HEK293T (cell line): ENCODE results near the gene MAML1.
A peak's percentile ranks its signal among the peaks of the same experiment; 100 is the strongest.

Experiments used
- CTCF ChIA-PET: fragments of 350-600 bp; formaldehyde crosslinking; extraction: SDS; loops from one replicate; lab custom pipeline; 2021; ENCODE audit warnings: antibody characterized with exemption, inconsistent platforms; lab: Yijun Ruan, JAX
- POLR2A ChIA-PET: fragments of 350-600 bp; formaldehyde crosslinking; extraction: SDS; loops from one replicate; lab custom pipeline; 2020; ENCODE audit warnings: antibody characterized with exemption, inconsistent platforms; lab: Yijun Ruan, JAX
- DNase-seq: peaks from one replicate; pipeline ENCODE4 v3.0.0; 2012; ENCODE audit warnings: mixed read lengths; ENCODE audit errors: extremely low spot score
- ARNT ChIP-seq: fragments of 450-650 bp; IDR thresholded peaks from 2 replicates; pipeline ENCODE4 v1.6.1; 2017; ENCODE audit warnings: mild to moderate bottlenecking
- BHLHE40 ChIP-seq: fragments of 450-650 bp; IDR thresholded peaks from 2 replicates; pipeline ENCODE4 v1.6.1; 2016; ENCODE audit warnings: mild to moderate bottlenecking, moderate library complexity, borderline replicate concordance
- CTBP1 ChIP-seq: fragments of 450-650 bp; IDR thresholded peaks from 2 replicates; pipeline ENCODE4 v1.6.1; 2016; ENCODE audit warnings: borderline replicate concordance
- ELF4 ChIP-seq: fragments of 450-650 bp; IDR thresholded peaks from 2 replicates; pipeline ENCODE4 v1.6.1; 2017; ENCODE audit warnings: antibody characterized with exemption
- FOXA1 ChIP-seq: fragments of 450-650 bp; IDR thresholded peaks from 2 replicates; pipeline ENCODE4 v1.6.1; 2016; ENCODE audit warnings: mild to moderate bottlenecking
- FOXK2 ChIP-seq: fragments of 450-650 bp; IDR thresholded peaks from 2 replicates; pipeline ENCODE4 v1.6.1; 2016; ENCODE audit warnings: mild to moderate bottlenecking
- FOXM1 ChIP-seq: fragments of 450-650 bp; IDR thresholded peaks from 2 replicates; pipeline ENCODE4 v1.6.1; 2017; ENCODE audit warnings: mild to moderate bottlenecking, borderline replicate concordance
- HDGF ChIP-seq: fragments of 450-650 bp; IDR thresholded peaks from 2 replicates; pipeline ENCODE4 v1.6.1; 2017; ENCODE audit warnings: antibody characterized with exemption, borderline replicate concordance
- L3MBTL2 ChIP-seq: fragments of 450-650 bp; conservative IDR thresholded peaks from 2 replicates; pipeline ENCODE4 v1.6.1; 2016; ENCODE audit warnings: mild to moderate bottlenecking
- LEF1 ChIP-seq: fragments of 450-650 bp; IDR thresholded peaks from 2 replicates; pipeline ENCODE4 v1.6.1; 2017; ENCODE audit warnings: mild to moderate bottlenecking, borderline replicate concordance
- NFRKB ChIP-seq: fragments of 450-650 bp; IDR thresholded peaks from 2 replicates; pipeline ENCODE4 v1.6.1; 2016; ENCODE audit warnings: mild to moderate bottlenecking, moderate library complexity
- SP1 ChIP-seq: fragments of 450-650 bp; IDR thresholded peaks from 2 replicates; pipeline ENCODE4 v1.6.1; 2017
- SUZ12 ChIP-seq: fragments of 450-650 bp; IDR thresholded peaks from 2 replicates; pipeline ENCODE4 v1.6.1; 2016; ENCODE audit warnings: mild to moderate bottlenecking
- TARDBP ChIP-seq: fragments of 450-650 bp; IDR thresholded peaks from 2 replicates; pipeline ENCODE4 v1.6.1; 2016
- ZNF384 ChIP-seq: fragments of 450-650 bp; IDR thresholded peaks from 2 replicates; pipeline ENCODE4 v1.6.1; 2016
- TF ChIP-seq, protein P1 (sequence below): fragments of 450-650 bp; IDR thresholded peaks from 2 replicates; pipeline ENCODE4 v1.6.1; 2016

Gene MAML1

DNA sequence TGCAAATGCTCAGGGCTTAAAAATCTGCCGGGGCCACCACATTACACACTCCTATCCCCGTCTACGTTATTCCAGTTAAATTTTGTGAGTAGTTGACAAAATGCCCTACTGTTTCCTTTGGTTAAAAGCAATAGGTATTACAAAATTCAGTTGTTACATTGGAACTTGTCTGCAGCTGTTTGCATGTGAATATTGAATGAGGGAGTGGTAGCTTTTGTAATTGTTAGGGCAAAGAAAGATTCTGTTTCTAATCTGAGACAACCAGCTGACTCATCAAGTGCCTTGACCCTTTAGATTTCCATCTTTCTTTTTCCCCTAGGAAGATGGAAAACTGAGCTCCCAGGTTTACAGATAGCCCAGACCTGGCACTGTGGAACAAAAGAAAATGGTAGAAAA is 30.2 kb downstream of the MAML1 start:
- POLR2A ChIA-PET: interaction anchor here (0.8 kb wide), 1 partner anchor 74 kb away, joined by 3 read pairs; no protein-coding TSS in a partner anchor
- no peak for TF ChIP-seq FOXM1
- TF ChIP-seq TARDBP: no peak
- TF ChIP-seq LEF1: no peak
- no peak for TF ChIP-seq SP1
- TF ChIP-seq CTBP1: no peak
- no peak for TF ChIP-seq ARNT
- TF ChIP-seq HDGF: no peak
- TF ChIP-seq, protein P1, sequence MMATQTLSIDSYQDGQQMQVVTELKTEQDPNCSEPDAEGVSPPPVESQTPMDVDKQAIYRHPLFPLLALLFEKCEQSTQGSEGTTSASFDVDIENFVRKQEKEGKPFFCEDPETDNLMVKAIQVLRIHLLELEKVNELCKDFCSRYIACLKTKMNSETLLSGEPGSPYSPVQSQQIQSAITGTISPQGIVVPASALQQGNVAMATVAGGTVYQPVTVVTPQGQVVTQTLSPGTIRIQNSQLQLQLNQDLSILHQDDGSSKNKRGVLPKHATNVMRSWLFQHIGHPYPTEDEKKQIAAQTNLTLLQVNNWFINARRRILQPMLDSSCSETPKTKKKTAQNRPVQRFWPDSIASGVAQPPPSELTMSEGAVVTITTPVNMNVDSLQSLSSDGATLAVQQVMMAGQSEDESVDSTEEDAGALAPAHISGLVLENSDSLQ: no peak
- TF ChIP-seq L3MBTL2: no peak
- CTCF ChIA-PET: interaction anchor here (0.5 to 1.9 kb wide), 16 partner anchors 9 to 711 kb away, joined by 3 to 9 read pairs (median 4); partner anchors contain the start of gene LTC4S
- no peak for DNase-seq

- CTCF ChIA-PET: interaction anchor here (0.6 to 1.9 kb wide), 14 partner anchors 9 to 711 kb away, joined by 3 to 9 read pairs (median 4); partner anchors contain the start of gene LTC4S
- peak; percentile 52; the same call in 1 of the 2 replicates for TF ChIP-seq ZNF384
- TF ChIP-seq FOXK2: no peak
- DNase-seq: peak; percentile 84
- POLR2A ChIA-PET: interaction anchor here (0.8 kb wide), 1 partner anchor 73 kb away, joined by 3 read pairs; no protein-coding TSS in a partner anchor
These were observed 30.8 kb downstream of the MAML1 start for GRCh38 chr5:179763215-179763945.

GRCh38 chr5:179764056-179764455 is 31.4 kb downstream of the MAML1 start:
- no peak for DNase-seq
- ChIA-PET POLR2A (no interaction called here), CTCF (interaction anchor here (1.4 to 1.7 kb wide), 2 partner anchors 31 to 38 kb away, joined by 4 to 8 read pairs; no protein-coding TSS in a partner anchor)
- no peak for TF ChIP-seq BHLHE40
- TF ChIP-seq FOXM1: no peak
- TF ChIP-seq TARDBP: no peak
- no peak for TF ChIP-seq SUZ12
- TF ChIP-seq ELF4: no peak
- no peak for TF ChIP-seq HDGF
- no peak for TF ChIP-seq SP1
- TF ChIP-seq NFRKB: no peak
- no peak for TF ChIP-seq FOXK2
- no peak for TF ChIP-seq CTBP1
- no peak for TF ChIP-seq ARNT
- no peak for TF ChIP-seq L3MBTL2
- no peak for TF ChIP-seq FOXA1
- TF ChIP-seq, protein P1: no peak
- no peak for TF ChIP-seq LEF1
- TF ChIP-seq ZNF384: no peak

GRCh38 chr5:179765400-179765799 is 32.8 kb downstream of the MAML1 start:
- DNase-seq: no peak
- POLR2A ChIA-PET: no interaction called here
- CTCF ChIA-PET: no interaction called here
- TF ChIP-seq ARNT: no peak
- TF ChIP-seq FOXM1: no peak
- no peak for TF ChIP-seq ELF4
- no peak for TF ChIP-seq L3MBTL2
- TF ChIP-seq, protein P1: no peak
- no peak for TF ChIP-seq LEF1

DNA sequence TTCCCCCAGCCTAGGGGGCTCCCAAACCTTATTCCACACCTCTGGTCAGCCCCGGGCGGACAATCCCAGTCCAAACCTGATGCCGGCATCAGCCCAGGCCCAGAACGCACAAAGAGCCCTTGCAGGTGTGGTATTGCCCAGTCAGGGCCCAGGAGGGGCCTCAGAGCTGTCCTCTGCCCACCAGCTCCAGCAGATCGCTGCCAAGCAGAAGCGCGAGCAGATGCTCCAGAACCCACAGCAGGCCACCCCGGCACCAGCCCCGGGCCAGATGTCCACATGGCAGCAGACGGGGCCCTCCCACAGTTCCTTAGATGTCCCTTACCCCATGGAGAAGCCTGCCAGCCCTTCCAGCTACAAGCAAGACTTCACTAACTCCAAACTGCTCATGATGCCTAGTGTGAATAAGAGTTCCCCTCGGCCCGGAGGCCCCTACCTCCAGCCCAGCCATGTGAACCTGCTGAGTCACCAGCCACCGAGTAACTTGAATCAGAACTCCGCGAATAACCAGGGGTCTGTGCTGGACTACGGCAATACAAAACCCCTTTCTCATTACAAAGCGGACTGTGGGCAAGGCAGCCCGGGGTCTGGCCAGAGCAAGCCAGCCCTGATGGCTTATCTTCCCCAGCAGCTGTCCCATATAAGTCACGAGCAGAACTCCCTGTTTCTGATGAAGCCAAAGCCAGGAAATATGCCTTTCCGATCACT is 33.6 kb downstream of the MAML1 start:
- ChIA-PET POLR2A (no interaction called here), CTCF (interaction anchor here (0.5 to 0.9 kb wide), 3 partner anchors 36 to 842 kb away, joined by 3 read pairs; no protein-coding TSS in a partner anchor)
- TF ChIP-seq SUZ12 (no peak), NFRKB (no peak), BHLHE40 (no peak), CTBP1 (no peak), LEF1 (no peak), ZNF384 (no peak), L3MBTL2 (no peak), SP1 (no peak), FOXA1 (no peak), HDGF (no peak)
- TF ChIP-seq, protein P1: no peak
- no peak for DNase-seq
